WTC11 (cell line): ENCODE measurements around the gene DNAH1. TPM values are rescaled to one million over a fixed set of nuclear protein-coding genes. Genes with fewer than 3 reads are reported as not detected.
A peak's percentile ranks its signal among the peaks of the same experiment; 100 is the strongest.

Source experiments
- ATAC-seq: fragments of 200-7000 bp; cut with Tn5 transposase; 2 replicates; pipeline ENCODE4 v1.10.0; 2021; ENCODE audit warnings: mild to moderate bottlenecking, moderate library complexity
- CTCF ChIA-PET: fragments of 300-600 bp; sonication (Branson Sonifier 250); formaldehyde crosslinking; loops from one replicate; lab custom pipeline; 2021; ENCODE audit warnings: antibody characterized with exemption; lab: Charles Lee
- POLR2A ChIA-PET: fragments of 350-600 bp; sonication (Branson Sonifier 250); formaldehyde crosslinking; loops from one replicate; lab custom pipeline; 2021; ENCODE audit warnings: antibody characterized with exemption; lab: Charles Lee
- DNase-seq: peaks from one replicate; pipeline ENCODE4 v3.0.0; 2021; ENCODE audit warnings: low spot score
- H3K27ac Mint-ChIP-seq: 2 replicates; pipeline ENCODE4 v1.8.0; 2021; ENCODE audit warnings: mixed read lengths
- H3K27me3 Mint-ChIP-seq: 2 replicates; pipeline ENCODE4 v1.8.0; 2021; ENCODE audit warnings: low read depth, mild to moderate bottlenecking, moderate library complexity, mixed read lengths
- H3K36me3 Mint-ChIP-seq: 2 replicates; pipeline ENCODE4 v1.8.0; 2021; ENCODE audit warnings: mixed read lengths
- H3K4me1 Mint-ChIP-seq: 2 replicates; pipeline ENCODE4 v1.8.0; 2022; ENCODE audit warnings: mixed read lengths
- H3K4me3 Mint-ChIP-seq: 2 replicates; pipeline ENCODE4 v1.8.0; 2021; ENCODE audit warnings: mild to moderate bottlenecking, moderate library complexity, mixed read lengths
- H3K9me3 Mint-ChIP-seq: 2 replicates; pipeline ENCODE4 v1.8.0; 2021; ENCODE audit warnings: mixed read lengths
- AR ChIP-seq: fragments of 250-450 bp; sonication (Bioruptor Pico); IDR thresholded peaks from 2 replicates; pipeline ENCODE4 v1.9.0; 2021; ENCODE audit warnings: mild to moderate bottlenecking
- ATF3 ChIP-seq: sonication (generic); formaldehyde crosslinking; conservative IDR thresholded peaks from 2 replicates; pipeline ENCODE4 v1.8.1; 2022; ENCODE audit warnings: mild to moderate bottlenecking, missing genetic modification reagents
- EMX1 ChIP-seq: fragments of 250-450 bp; sonication (Bioruptor Pico); IDR thresholded peaks from 2 replicates; pipeline ENCODE4 v1.8.0; 2021; ENCODE audit warnings: mild to moderate bottlenecking
- ERG ChIP-seq: fragments of 250-450 bp; sonication (Bioruptor Pico); IDR thresholded peaks from 2 replicates; pipeline ENCODE4 v1.8.0; 2021; ENCODE audit warnings: mild to moderate bottlenecking
- FOXJ3 ChIP-seq: sonication (generic); formaldehyde crosslinking; IDR thresholded peaks from 2 replicates; pipeline ENCODE4 v1.9.0; 2021; ENCODE audit warnings: missing genetic modification reagents, mild to moderate bottlenecking, borderline replicate concordance
- MYBL2 ChIP-seq: sonication (generic); formaldehyde crosslinking; IDR thresholded peaks from 2 replicates; pipeline ENCODE4 v1.8.1; 2023; ENCODE audit warnings: mild to moderate bottlenecking, moderate library complexity, missing genetic modification reagents
- PRDM15 ChIP-seq: sonication (generic); formaldehyde crosslinking; IDR thresholded peaks from 2 replicates; pipeline ENCODE4 v1.8.0; 2022; ENCODE audit warnings: missing genetic modification reagents
- TCF7 ChIP-seq: sonication (generic); formaldehyde crosslinking; IDR thresholded peaks from 2 replicates; pipeline ENCODE4 v1.8.0; 2022; ENCODE audit warnings: mild to moderate bottlenecking, low read depth, missing genetic modification reagents, moderate library complexity
- TEAD4 ChIP-seq: sonication (generic); formaldehyde crosslinking; IDR thresholded peaks from 2 replicates; pipeline ENCODE4 v1.8.0; 2022; ENCODE audit warnings: mild to moderate bottlenecking, missing genetic modification reagents
- USF2 ChIP-seq: sonication (generic); formaldehyde crosslinking; IDR thresholded peaks from 2 replicates; pipeline ENCODE4 v1.8.1; 2023; ENCODE audit warnings: mild to moderate bottlenecking, missing genetic modification reagents, moderate library complexity
- ZNF263 ChIP-seq: sonication (generic); formaldehyde crosslinking; IDR thresholded peaks from 2 replicates; pipeline ENCODE4 v1.8.1; 2022; ENCODE audit warnings: low read depth, mild to moderate bottlenecking, moderate library complexity, missing genetic modification reagents
- ZNF532 ChIP-seq: fragments of 250-450 bp; sonication (Bioruptor Pico); IDR thresholded peaks from 2 replicates; pipeline ENCODE4 v1.9.0; 2021; ENCODE audit warnings: mild to moderate bottlenecking, borderline replicate concordance
- total RNA-seq: library from RNA; stranded (reverse); gene quantifications from 3 replicates; pipeline ENCODE4 v1.2.3, GENCODE V29; 2021
- TF ChIP-seq, protein P1 (sequence below): sonication (generic); formaldehyde crosslinking; IDR thresholded peaks from 2 replicates; pipeline ENCODE4 v1.8.1; 2022; ENCODE audit warnings: mild to moderate bottlenecking, moderate library complexity, missing genetic modification reagents

Gene DNAH1
- total RNA-seq, 1 experiment from 2014 or later = 1.5 TPM

DNA sequence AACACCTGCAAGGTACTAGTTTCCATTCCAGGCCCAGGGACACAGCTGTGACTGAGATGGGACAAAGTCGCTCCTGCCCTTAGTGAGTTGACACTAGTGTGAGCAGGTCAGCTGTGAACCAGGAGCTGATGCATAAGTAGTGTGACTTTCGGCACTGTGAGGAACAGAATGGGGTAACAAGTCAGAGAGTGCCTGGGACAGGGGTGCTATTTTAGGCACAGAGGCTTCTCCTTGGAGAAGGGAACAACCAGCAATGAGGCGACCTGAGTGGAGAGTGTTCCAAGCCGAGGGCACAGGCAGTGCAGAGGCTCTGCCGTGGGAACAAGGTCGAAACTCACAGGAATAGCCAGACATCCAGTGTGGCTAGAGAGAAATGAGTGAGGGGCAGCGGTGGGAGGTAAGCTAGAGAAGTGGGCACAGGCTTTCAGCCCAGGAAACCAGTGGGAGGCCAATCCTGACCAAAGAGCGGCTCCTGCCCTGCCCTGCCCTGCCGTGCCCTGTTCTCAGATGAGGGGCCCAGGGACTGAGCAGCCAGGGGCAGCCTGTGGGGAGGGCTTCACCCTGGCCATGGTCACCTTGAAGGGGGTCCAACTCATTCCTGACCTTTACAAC, 14.2 kb downstream of the DNAH1 start:
- Mint-ChIP-seq H3K27ac (peak overlapping the region; percentile 10; the same call in 1 of the 2 replicates), H3K4me1 (no peaks in the 10 kb centered on the region), H3K27me3 (no peaks in the 10 kb centered on the region), H3K36me3 (no peaks in the 10 kb centered on the region), H3K4me3 (no peak overlapping the region), H3K9me3 (no peaks in the 10 kb centered on the region)
- no peak for DNase-seq
- ChIA-PET POLR2A (interaction anchor here (0.7 to 1.0 kb wide), 2 partner anchors 17 to 32 kb away, joined by 4 read pairs; no protein-coding TSS in a partner anchor), CTCF (interaction anchor here (1.1 to 2.0 kb wide), 7 partner anchors 8 to 99 kb away, joined by 3 to 7 read pairs (median 4); no protein-coding TSS in a partner anchor)
- no peak for TF ChIP-seq ERG (CRISPR knock-in tag)
- no peak for ATAC-seq

GRCh38 chr3:52331091-52331490, 15.0 kb downstream of the DNAH1 start:
- Mint-ChIP-seq H3K27ac (no peak overlapping the region), H3K36me3 (no peaks in the 10 kb centered on the region), H3K9me3 (no peaks in the 10 kb centered on the region), H3K4me3 (no peak overlapping the region), H3K4me1 (no peaks in the 10 kb centered on the region), H3K27me3 (no peaks in the 10 kb centered on the region)
- DNase-seq (no peak), ATAC-seq (no peak)
- TF ChIP-seq EMX1 = no peak
- no peak for TF ChIP-seq USF2 (CRISPR knock-in tag)
- no peak for TF ChIP-seq AR (CRISPR knock-in tag)
- no peak for TF ChIP-seq TEAD4 (CRISPR knock-in tag)
- TF ChIP-seq TCF7 (CRISPR knock-in tag) = no peak
- TF ChIP-seq ZNF532 (CRISPR knock-in tag) = no peak
- no peak for TF ChIP-seq MYBL2 (CRISPR knock-in tag)
- TF ChIP-seq FOXJ3 = no peak
- no peak for TF ChIP-seq ATF3
- TF ChIP-seq ZNF263 (CRISPR knock-in tag) = no peak
- TF ChIP-seq, protein P1, sequence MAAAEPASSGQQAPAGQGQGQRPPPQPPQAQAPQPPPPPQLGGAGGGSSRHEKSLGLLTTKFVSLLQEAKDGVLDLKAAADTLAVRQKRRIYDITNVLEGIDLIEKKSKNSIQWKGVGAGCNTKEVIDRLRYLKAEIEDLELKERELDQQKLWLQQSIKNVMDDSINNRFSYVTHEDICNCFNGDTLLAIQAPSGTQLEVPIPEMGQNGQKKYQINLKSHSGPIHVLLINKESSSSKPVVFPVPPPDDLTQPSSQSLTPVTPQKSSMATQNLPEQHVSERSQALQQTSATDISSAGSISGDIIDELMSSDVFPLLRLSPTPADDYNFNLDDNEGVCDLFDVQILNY (CRISPR knock-in tag) = no peak
- no peak for TF ChIP-seq PRDM15 (CRISPR knock-in tag)
- POLR2A ChIA-PET = no interaction called here
- CTCF ChIA-PET = interaction anchor here (0.7 to 1.4 kb wide), 7 partner anchors 8 to 100 kb away, joined by 3 to 4 read pairs (median 3); no protein-coding TSS in a partner anchor
